IMR-90 (cell line): ENCODE measurements around the gene CLIC4. TPM values are rescaled to one million over a fixed set of nuclear protein-coding genes. Genes with fewer than 3 reads are reported as not detected.

ENCODE experiments used
- ATAC-seq: fragments of 200-7000 bp; cut with Tn5 transposase; 2 replicates; pipeline ENCODE4 v1.9.1; 2020; ENCODE audit warnings: low read depth, mild to moderate bottlenecking, moderate library complexity
- BruUV-seq: library from RNA; stranded (reverse); fragments of 400-500 nt; replicated peaks from 2 replicates; lab custom pipeline; 2021; lab: Mats Ljungman, UMichigan
- CTCF ChIA-PET: fragments of 300-600 bp; formaldehyde crosslinking; extraction: SDS; loops from one replicate; lab custom pipeline; 2021; ENCODE audit warnings: antibody characterized with exemption; lab: Yijun Ruan, JAX
- POLR2A ChIA-PET: fragments of 300-600 bp; sonication (Branson Sonifier 250); formaldehyde crosslinking; loops from one replicate; lab custom pipeline; 2022; ENCODE audit warnings: antibody characterized with exemption; ENCODE audit not compliant: unreplicated experiment; lab: Charles Lee
- DNase-seq: peaks from one replicate; pipeline ENCODE4 v3.0.0; 2013
- H2AFZ ChIP-seq: replicated peaks from 2 replicates; pipeline ENCODE3; 2013; ENCODE audit warnings: low read length, mild to moderate bottlenecking; ENCODE audit not compliant: poor library complexity
- H2AK5ac ChIP-seq: 2 replicates; pipeline ENCODE4 v1.6.1; 2013; ENCODE audit warnings: low read depth, low read length, inconsistent platforms
- H2AK9ac ChIP-seq: replicated peaks from 2 replicates; pipeline ENCODE3; 2013; ENCODE audit warnings: mild to moderate bottlenecking, low read depth, low read length, moderate library complexity; ENCODE audit not compliant: poor library complexity
- H2BK120ac ChIP-seq: 2 replicates; pipeline ENCODE4 v1.6.1; 2013; ENCODE audit warnings: low read depth, low read length, inconsistent platforms
- H2BK15ac ChIP-seq: 3 replicates; pipeline ENCODE4 v1.6.1; 2013; ENCODE audit warnings: low read depth, low read length, inconsistent platforms
- H2BK20ac ChIP-seq: 2 replicates; pipeline ENCODE4 v1.6.1; 2013; ENCODE audit warnings: low read depth, mild to moderate bottlenecking, inconsistent platforms, low read length, moderate library complexity
- H2BK5ac ChIP-seq: 2 replicates; pipeline ENCODE4 v1.6.1; 2013; ENCODE audit warnings: mild to moderate bottlenecking, low read depth, low read length, inconsistent platforms; ENCODE audit not compliant: poor library complexity, severe bottlenecking
- H3K14ac ChIP-seq: replicated peaks from 2 replicates; pipeline ENCODE4 v1.6.1; 2013; ENCODE audit warnings: low read depth, low read length, inconsistent platforms
- H3K18ac ChIP-seq: 2 replicates; pipeline ENCODE4 v1.6.1; 2013; ENCODE audit warnings: low read depth, low read length, control low read depth
- H3K23ac ChIP-seq: 2 replicates; pipeline ENCODE4 v1.6.1; 2013; ENCODE audit warnings: low read depth, low read length, inconsistent platforms
- H3K27ac ChIP-seq: 2 replicates; pipeline ENCODE4 v1.5.1; 2013; ENCODE audit warnings: mild to moderate bottlenecking, control low read depth, low read length; ENCODE audit not compliant: insufficient read depth
- H3K27me3 ChIP-seq: 2 replicates; pipeline ENCODE4 v1.6.1; 2013; ENCODE audit warnings: low read length; ENCODE audit not compliant: control insufficient read depth, insufficient read depth
- H3K36me3 ChIP-seq: 2 replicates; pipeline ENCODE4 v1.6.1; 2013; ENCODE audit warnings: low read length, mixed read lengths; ENCODE audit not compliant: control insufficient read depth, insufficient read depth
- H3K4ac ChIP-seq: 2 replicates; pipeline ENCODE4 v1.6.1; 2013; ENCODE audit warnings: low read depth, low read length, inconsistent platforms
- H3K4me1 ChIP-seq: 2 replicates; pipeline ENCODE4 v1.6.1; 2013; ENCODE audit warnings: low read length, mixed read lengths; ENCODE audit not compliant: control insufficient read depth, insufficient read depth
- H3K4me2 ChIP-seq: 2 replicates; pipeline ENCODE4 v1.6.1; 2013; ENCODE audit warnings: low read depth, mild to moderate bottlenecking, control low read depth, low read length, moderate library complexity
- H3K4me3 ChIP-seq: 2 replicates; pipeline ENCODE4 v1.5.1; 2013; ENCODE audit warnings: low read depth, mild to moderate bottlenecking, control low read depth, low read length, moderate library complexity; ENCODE audit not compliant: insufficient read depth
- H3K56ac ChIP-seq: 2 replicates; pipeline ENCODE4 v1.6.1; 2013; ENCODE audit warnings: low read length, inconsistent platforms; ENCODE audit not compliant: insufficient read depth; ENCODE audit errors: extremely low read depth
- H3K79me1 ChIP-seq, 2 experiments: 2 replicates each; pipeline ENCODE4 v1.6.1; 2013; ENCODE audit warnings: low read length in 2 of 2, inconsistent platforms in 1 of 2, low read depth in 1 of 2
- H3K9ac ChIP-seq: 2 replicates; pipeline ENCODE4 v1.6.1; 2013; ENCODE audit warnings: low read depth, low read length, control low read depth
- H3K9me1 ChIP-seq: 2 replicates; pipeline ENCODE4 v1.6.1; 2013; ENCODE audit warnings: low read length, inconsistent platforms; ENCODE audit not compliant: insufficient read depth
- H3K9me3 ChIP-seq: 2 replicates; pipeline ENCODE4 v1.6.1; 2013; ENCODE audit warnings: low read length; ENCODE audit not compliant: control insufficient read depth, insufficient read depth
- H4K20me1 ChIP-seq: 2 replicates; pipeline ENCODE4 v1.6.1; 2013; ENCODE audit warnings: low read length, inconsistent platforms; ENCODE audit not compliant: insufficient read depth
- H4K5ac ChIP-seq: 2 replicates; pipeline ENCODE4 v1.6.1; 2013; ENCODE audit warnings: mild to moderate bottlenecking, low read depth, low read length, control low read depth
- H4K8ac ChIP-seq, 2 experiments: 2 replicates each; pipeline ENCODE4 v1.6.1; 2013; ENCODE audit warnings: low read depth in 2 of 2, low read length in 2 of 2, control low read depth in 1 of 2, inconsistent platforms in 1 of 2
- H4K91ac ChIP-seq: 2 replicates; pipeline ENCODE4 v1.6.1; 2013; ENCODE audit warnings: low read depth, low read length, inconsistent platforms; ENCODE audit not compliant: insufficient read depth
- CHD1 ChIP-seq: IDR thresholded peaks from 2 replicates; pipeline ENCODE4 v1.6.1; 2012; ENCODE audit warnings: low read depth, low read length, improper control_type of control experiment
- FOS ChIP-seq: fragments of 150-350 bp; IDR thresholded peaks from 2 replicates; pipeline ENCODE4 v1.6.1; 2016; ENCODE audit warnings: low read depth, low read length
- MAZ ChIP-seq: IDR thresholded peaks from 2 replicates; pipeline ENCODE4 v1.6.1; 2012; ENCODE audit warnings: low read depth, mild to moderate bottlenecking, low read length, improper control_type of control experiment, moderate library complexity, borderline replicate concordance
- NFE2L2 ChIP-seq: fragments of 150-350 bp; IDR thresholded peaks from 2 replicates; pipeline ENCODE4 v1.6.1; 2016; ENCODE audit warnings: low read depth, mild to moderate bottlenecking, low read length
- WGBS, 2 experiments: methylation state at CpG; one replicate each; pipeline versions ENCODE4 v1.1.5 to v1.1.7; 2013; ENCODE audit warnings: missing lambda C conversion rate in 2 of 2; ENCODE audit not compliant: insufficient read length in 1 of 2; ENCODE audit errors: extremely low coverage in 2 of 2; 5-methylcytosine and 5-hydroxymethylcytosine counted together
- dilution Hi-C: fragments of 300-500 bp; cut with HindIII; formaldehyde crosslinking; loops from one replicate; pipeline ENCODE4 v1.14.3; 2018; ENCODE audit warnings: low sequenced_read_pairs; ENCODE audit not compliant: unreplicated experiment
- in situ Hi-C: fragments of 300-500 bp; cut with MboI; formaldehyde crosslinking; loops from 3 replicates; pipeline ENCODE4 v1.14.3; 2019; ENCODE audit warnings: low sequenced_read_pairs, inconsistent platforms, mixed read lengths
- intact Hi-C: fragments of 100-400 bp; cut with micrococcal nuclease; formaldehyde crosslinking; loops from 2 replicates; pipeline ENCODE4 v1.10.0; 2022
- polyA plus RNA-seq, 3 experiments: library from polyadenylated mRNA; depleted of rRNA; stranded (reverse); fragments of >200 nt; gene quantifications; 2 replicates each; pipeline ENCODE4 v1.2.3, GENCODE V29; 2012; ENCODE audit warnings: low replicate concordance in 1 of 3
- total RNA-seq: library from RNA; depleted of rRNA; stranded (reverse); fragments of >200 nt; gene quantifications from 2 replicates; pipeline ENCODE4 v1.2.3, GENCODE V29; 2012
- TF ChIP-seq, protein P1 (sequence below): fragments of 150-350 bp; IDR thresholded peaks from 2 replicates; pipeline ENCODE4 v1.6.1; 2016; ENCODE audit warnings: low read depth, mild to moderate bottlenecking, low read length, moderate library complexity, borderline replicate concordance

Gene CLIC4
- total and polyA plus RNA-seq, 2 of the 4 experiments (the other 2 are of a cell fraction): 242 to 392 TPM

DNA sequence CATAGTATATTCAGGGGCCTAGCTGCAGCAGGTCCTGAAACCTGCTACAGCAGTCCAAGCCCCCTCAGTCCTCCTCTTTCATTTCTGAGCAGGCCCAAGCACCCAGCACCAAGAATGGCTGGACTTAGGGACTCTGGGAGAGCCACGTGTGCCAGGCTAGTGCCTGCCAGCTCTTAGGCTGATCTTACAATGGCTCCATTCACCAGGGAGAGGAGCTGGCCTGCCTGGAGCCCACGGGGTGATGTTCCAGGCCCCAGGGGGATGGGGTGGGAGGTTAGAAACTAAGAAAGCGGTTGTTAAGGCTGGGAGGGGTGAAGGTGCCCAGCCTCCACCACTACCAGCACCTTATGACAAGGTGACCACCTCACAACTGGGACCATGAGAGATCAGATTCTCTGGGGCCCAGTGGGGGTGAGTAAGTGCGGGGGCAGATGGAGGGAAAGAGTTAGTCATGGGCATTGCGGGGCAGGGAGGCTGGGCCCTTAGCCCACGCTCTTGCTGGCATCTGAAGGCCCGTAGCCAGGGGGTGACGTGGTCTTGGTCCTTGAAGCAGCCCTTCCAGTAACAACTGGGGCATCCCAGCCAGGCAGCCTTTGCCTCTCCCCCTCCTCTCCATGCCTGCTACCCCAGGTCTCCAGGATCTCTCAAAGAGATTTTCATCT lies 30.3 kb upstream of the CLIC4 start:
- no peaks in the 10 kb centered on the region for H3K36me3 ChIP-seq
- no peak overlapping the region for H3K4me2 ChIP-seq
- H3K4ac ChIP-seq: peak overlapping the region; percentile 99
- H2BK20ac ChIP-seq: peak overlapping the region; percentile 98
- no peak overlapping the region for H3K9ac ChIP-seq
- no peak for ATAC-seq
- H3K18ac ChIP-seq: peak overlapping the region; percentile 46; the same call in 1 of the 2 replicates
- no TSS peak for BruUV-seq
- H3K9me1 ChIP-seq: peaks cover 41% of the 10 kb centered on the region
- no peaks in the 10 kb centered on the region for H3K9me3 ChIP-seq
- no peaks in the 10 kb centered on the region for H4K20me1 ChIP-seq
- H3K4me1 ChIP-seq: peaks cover 23% of the 10 kb centered on the region
- peak overlapping the region; percentile 94 for H3K23ac ChIP-seq
- TF ChIP-seq NFE2L2 (no peak), MAZ (0 out of 2 replicates have a peak, but pooled peaks have one; percentile 22), FOS (peak; percentile 40), CHD1 (no peak)
- TF ChIP-seq, protein P1, sequence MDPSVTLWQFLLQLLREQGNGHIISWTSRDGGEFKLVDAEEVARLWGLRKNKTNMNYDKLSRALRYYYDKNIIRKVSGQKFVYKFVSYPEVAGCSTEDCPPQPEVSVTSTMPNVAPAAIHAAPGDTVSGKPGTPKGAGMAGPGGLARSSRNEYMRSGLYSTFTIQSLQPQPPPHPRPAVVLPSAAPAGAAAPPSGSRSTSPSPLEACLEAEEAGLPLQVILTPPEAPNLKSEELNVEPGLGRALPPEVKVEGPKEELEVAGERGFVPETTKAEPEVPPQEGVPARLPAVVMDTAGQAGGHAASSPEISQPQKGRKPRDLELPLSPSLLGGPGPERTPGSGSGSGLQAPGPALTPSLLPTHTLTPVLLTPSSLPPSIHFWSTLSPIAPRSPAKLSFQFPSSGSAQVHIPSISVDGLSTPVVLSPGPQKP: no peak
- no peak overlapping the region for H3K56ac ChIP-seq
- in situ Hi-C loops: no loop called here
- intact Hi-C loops: no loop called here
- H4K8ac ChIP-seq: peak overlapping the region; percentile 70 to 97
- POLR2A ChIA-PET: no interaction called here
- 100% methylated on average over 1 of the region's 8 CpGs; no CpG with 5 or more reads in 1 of the 2 experiments for WGBS, 2 experiments
- peak overlapping the region; percentile 99 for H2BK120ac ChIP-seq
- H3K27ac ChIP-seq: no peak overlapping the region; the same call in 1 of the 2 replicates
- H2BK5ac ChIP-seq: peak overlapping the region; percentile 43
- DNase-seq: peak; percentile 47
- no peak overlapping the region for H3K4me3 ChIP-seq
- no peaks in the 10 kb centered on the region for H3K27me3 ChIP-seq
- H3K79me1 ChIP-seq: peaks cover 0 to 42% of the 10 kb centered on the region in 2 experiments; a peak in 2 of 4 replicates
- peak overlapping the region; percentile 80 for H2AK9ac ChIP-seq
- H3K14ac ChIP-seq: peak overlapping the region; percentile 86
- peak overlapping the region; percentile 98 for H2AK5ac ChIP-seq
- dilution Hi-C loops: no loop called here
- peak overlapping the region; percentile 85 for H4K91ac ChIP-seq
- peak overlapping the region; percentile 85; the same call in 2 of the 3 replicates for H2BK15ac ChIP-seq
- CTCF ChIA-PET: no interaction called here
- H4K5ac ChIP-seq: peak overlapping the region; percentile 46; the same call in 1 of the 2 replicates
- H2AFZ ChIP-seq: peak overlapping the region; percentile 76
